ENCODE results near the gene MS4A14. TPM values are rescaled to one million over a fixed set of nuclear protein-coding genes. Genes with fewer than 3 reads are reported as not detected.
"Not testable (repeated sequence)": the region's sequence is repeated elsewhere in the genome, so short reads cannot be mapped to it uniquely, and the experiment has no call there.

Gene MS4A14
- total RNA-seq, 2 experiments from 2014 or later: not detected

GRCh38 chr11:60392361-60392760 is 3.9 kb upstream of the MS4A14 start:
- CTCF ChIA-PET: no interaction called here
- H3K36me3 Mint-ChIP-seq: no peaks in the 10 kb centered on the region
- no peak overlapping the region for H3K27ac Mint-ChIP-seq
- H3K27me3 Mint-ChIP-seq: peaks cover 3% of the 10 kb centered on the region
- intact Hi-C loops (cut with micrococcal nuclease): no loop called here
- H3K4me1 Mint-ChIP-seq (ENCODE audit: low read depth): no peaks in the 10 kb centered on the region
- no peak overlapping the region for H3K4me3 Mint-ChIP-seq
- POLR2A ChIA-PET: no interaction called here
- no peaks in the 10 kb centered on the region for H3K9me3 Mint-ChIP-seq
- no peak for DNase-seq

DNA sequence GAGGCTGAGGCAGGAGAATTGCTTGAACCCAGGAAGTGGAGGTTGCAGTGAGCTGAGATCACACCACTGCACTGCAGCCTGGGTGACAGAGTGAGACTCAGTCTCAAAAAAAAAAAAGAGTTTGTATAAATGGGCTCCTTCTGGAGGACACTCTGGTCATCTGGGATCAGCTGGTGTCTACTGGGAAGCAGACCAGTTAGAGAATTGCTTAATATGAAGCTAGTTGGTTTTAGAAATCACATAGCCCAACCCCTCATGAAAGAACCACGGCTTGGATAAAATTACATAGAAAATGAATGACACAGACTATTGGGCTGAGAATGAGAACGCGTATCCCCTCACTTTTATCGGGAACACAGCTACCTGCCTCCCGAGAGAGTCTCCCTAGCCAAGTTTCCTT is 3.2 kb upstream of the MS4A14 start:
- intact Hi-C loops (cut with micrococcal nuclease): no loop called here
- Mint-ChIP-seq H3K4me1 (ENCODE audit: low read depth) (no peaks in the 10 kb centered on the region), H3K27ac (no peak overlapping the region), H3K27me3 (peaks cover 3% of the 10 kb centered on the region), H3K9me3 (no peaks in the 10 kb centered on the region), H3K4me3 (no peak overlapping the region), H3K36me3 (no peaks in the 10 kb centered on the region)
- no peak for DNase-seq
- ChIA-PET POLR2A (no interaction called here), CTCF (no interaction called here)

DNA sequence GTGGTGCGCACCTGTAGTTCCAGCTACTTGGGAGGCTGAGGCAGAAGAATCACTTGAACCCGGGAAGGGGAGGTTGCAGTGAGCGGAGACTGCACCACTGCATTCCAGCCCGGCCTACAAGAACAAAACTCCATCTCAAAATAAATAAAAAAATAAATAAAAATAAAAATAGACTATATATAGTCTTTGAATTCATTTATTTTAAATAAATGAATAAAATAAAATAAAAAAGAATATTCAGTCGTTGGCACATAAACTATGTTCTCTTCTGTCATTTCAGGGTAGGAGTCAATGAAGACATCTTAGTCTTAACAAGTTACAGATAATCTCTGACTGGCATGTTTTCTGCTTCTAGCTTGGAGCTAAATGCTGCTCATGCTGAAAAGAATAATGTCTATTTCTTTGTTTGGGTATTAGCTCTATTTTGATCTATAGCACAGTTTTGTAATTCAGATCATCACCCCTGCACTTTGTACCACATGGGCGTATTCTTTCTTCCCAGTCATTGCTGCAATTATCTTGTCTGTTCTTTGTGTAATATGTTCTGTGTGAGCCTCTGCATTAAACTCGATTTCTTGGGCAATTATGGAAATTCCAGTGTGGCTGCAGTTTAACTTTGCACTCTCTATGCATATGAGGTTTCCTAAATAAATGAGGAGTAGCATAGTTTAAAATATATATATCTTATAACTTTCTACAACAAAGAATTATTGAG is 1.4 kb upstream of the MS4A14 start:
- ChIA-PET POLR2A (no interaction called here), CTCF (no interaction called here)
- no peaks in the 10 kb centered on the region for H3K36me3 Mint-ChIP-seq
- H3K4me3 Mint-ChIP-seq: no peak overlapping the region
- no peak overlapping the region for H3K27ac Mint-ChIP-seq
- no peaks in the 10 kb centered on the region for H3K9me3 Mint-ChIP-seq
- DNase-seq: no peak
- intact Hi-C loops (cut with micrococcal nuclease): no loop called here
- H3K27me3 Mint-ChIP-seq: peaks cover 3% of the 10 kb centered on the region
- no peaks in the 10 kb centered on the region for H3K4me1 Mint-ChIP-seq (ENCODE audit: low read depth)

DNA sequence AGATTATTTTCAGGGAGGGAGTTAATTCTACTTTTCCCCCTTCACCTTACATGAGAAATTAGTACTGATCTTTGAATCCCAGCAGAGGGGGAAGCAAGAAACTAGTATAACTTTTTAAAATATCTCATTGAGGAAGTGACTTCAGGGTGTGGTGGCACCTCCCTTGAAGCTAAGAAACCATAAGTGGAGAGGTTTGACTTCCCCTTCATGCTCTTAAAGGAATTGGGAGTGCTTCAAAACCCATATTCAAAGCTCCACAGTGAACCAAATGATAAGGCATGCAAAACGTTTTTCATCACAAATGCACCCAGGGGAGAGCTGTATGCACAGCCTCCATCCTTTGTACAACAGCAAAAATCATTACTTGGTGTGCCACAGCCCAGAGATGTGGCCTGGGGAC is 540 bp downstream of the MS4A14 start:
- Mint-ChIP-seq H3K9me3 (no peaks in the 10 kb centered on the region), H3K4me3 (no peak overlapping the region), H3K27ac (no peak overlapping the region), H3K36me3 (no peaks in the 10 kb centered on the region), H3K27me3 (peaks cover 3% of the 10 kb centered on the region), H3K4me1 (ENCODE audit: low read depth) (no peaks in the 10 kb centered on the region)
- ChIA-PET POLR2A (no interaction called here), CTCF (no interaction called here)
- intact Hi-C loops (cut with micrococcal nuclease): no loop called here
- DNase-seq: no peak

- no peak overlapping the region for H3K4me3 Mint-ChIP-seq
- ChIA-PET POLR2A (no interaction called here), CTCF (no interaction called here)
- peaks cover 23% of the 10 kb centered on the region for H3K27me3 Mint-ChIP-seq
- no peaks in the 10 kb centered on the region for H3K36me3 Mint-ChIP-seq
- intact Hi-C loops (cut with micrococcal nuclease): no loop called here
- H3K9me3 Mint-ChIP-seq: no peaks in the 10 kb centered on the region
- H3K27ac Mint-ChIP-seq: no peak overlapping the region
- no peak for DNase-seq
- no peaks in the 10 kb centered on the region for H3K4me1 Mint-ChIP-seq (ENCODE audit: low read depth)
Measured at GRCh38 chr11:60420015-60420414, 23.8 kb downstream of the MS4A14 start.

DNA sequence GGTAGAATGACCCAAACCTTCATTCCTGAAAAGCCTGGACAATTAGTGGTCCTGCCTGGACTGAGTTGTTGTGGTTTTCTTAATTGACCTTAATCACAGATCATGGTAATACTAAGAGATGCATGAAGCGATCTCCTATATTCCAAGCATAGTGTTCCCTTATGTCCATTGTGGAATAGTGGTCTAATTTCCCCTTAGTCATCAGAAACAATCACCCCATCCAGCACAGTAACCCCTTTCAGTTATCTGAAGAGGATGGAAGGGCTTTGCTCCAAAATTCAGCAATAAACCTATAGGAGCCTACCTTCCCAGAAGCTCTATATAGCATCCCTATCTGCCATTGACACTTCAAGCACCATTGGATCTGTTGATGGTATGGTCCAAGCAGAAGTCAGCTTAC is 26.4 kb downstream of the MS4A14 start:
- POLR2A ChIA-PET: no interaction called here
- Mint-ChIP-seq H3K27ac (no peak overlapping the region), H3K36me3 (no peaks in the 10 kb centered on the region), H3K9me3 (no peaks in the 10 kb centered on the region), H3K4me1 (ENCODE audit: low read depth) (no peaks in the 10 kb centered on the region), H3K4me3 (no peak overlapping the region), H3K27me3 (peaks cover 14% of the 10 kb centered on the region)
- intact Hi-C loops (cut with micrococcal nuclease): no loop called here
- CTCF ChIA-PET: no interaction called here
- no peak for DNase-seq

DNA sequence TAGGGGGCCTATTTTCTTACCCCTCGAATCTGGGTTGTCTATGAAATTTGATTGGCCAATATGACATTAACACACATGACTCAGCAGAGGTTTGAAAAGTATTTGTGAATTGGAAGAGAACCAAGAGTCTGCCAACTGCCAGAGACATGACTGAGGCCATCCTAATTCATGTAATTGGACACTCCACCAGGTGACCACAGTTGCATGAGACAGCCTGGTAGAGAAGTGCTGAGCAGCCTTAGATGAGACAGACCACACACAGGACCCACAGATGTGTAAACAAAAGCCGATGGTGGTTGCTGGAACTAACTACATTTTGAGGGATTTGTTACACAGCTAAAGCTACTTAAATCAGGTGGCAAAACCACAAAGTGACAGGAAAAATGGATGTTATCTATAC is 32.3 kb downstream of the MS4A14 start:
- ChIA-PET CTCF (no interaction called here), POLR2A (no interaction called here)
- Mint-ChIP-seq H3K4me1 (ENCODE audit: low read depth) (no peaks in the 10 kb centered on the region), H3K9me3 (no peaks in the 10 kb centered on the region), H3K27me3 (peaks cover 26% of the 10 kb centered on the region), H3K27ac (no peak overlapping the region), H3K36me3 (no peaks in the 10 kb centered on the region), H3K4me3 (no peak overlapping the region)
- no peak for DNase-seq
- intact Hi-C loops (cut with micrococcal nuclease): no loop called here

DNA sequence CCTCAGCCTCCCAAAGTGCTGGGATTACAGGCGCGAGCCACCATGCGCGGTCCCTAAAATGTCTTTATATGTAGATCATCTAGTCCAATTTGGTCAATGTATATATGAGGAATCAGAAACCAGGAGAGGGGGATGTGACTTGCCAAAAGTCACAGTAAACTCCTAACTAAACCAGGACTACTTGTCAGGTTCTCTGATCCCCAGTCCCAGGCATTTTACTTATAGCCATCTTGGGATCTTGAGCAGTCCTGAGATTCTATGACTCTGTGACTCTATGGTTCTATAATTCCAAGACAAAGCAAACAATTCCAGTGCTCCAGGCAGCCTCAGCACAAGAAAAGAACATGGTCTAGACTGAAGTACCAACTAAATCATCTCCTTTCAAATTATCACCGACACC is 33.0 kb downstream of the MS4A14 start, which contains the start of gene MS4A5:
Gene MS4A5 (plus strand): TSS at position 301 of the 400 bp plus-strand sequence. CDS start 103 bp downstream, outside the sequence.
- H3K27ac Mint-ChIP-seq: no peak within 1 kb of the TSS
- no peak within 1 kb of the TSS for H3K4me3 Mint-ChIP-seq
- no peaks in the 10 kb centered on the region for H3K9me3 Mint-ChIP-seq
- no peaks in the 10 kb centered on the region for H3K4me1 Mint-ChIP-seq (ENCODE audit: low read depth)
- peaks cover 26% of the 10 kb centered on the region for H3K27me3 Mint-ChIP-seq
- POLR2A ChIA-PET: no interaction called here
- intact Hi-C loops (cut with micrococcal nuclease): no loop called here
- CTCF ChIA-PET: no interaction called here
- no peak for DNase-seq
- no peaks in the 10 kb centered on the region for H3K36me3 Mint-ChIP-seq

DNA sequence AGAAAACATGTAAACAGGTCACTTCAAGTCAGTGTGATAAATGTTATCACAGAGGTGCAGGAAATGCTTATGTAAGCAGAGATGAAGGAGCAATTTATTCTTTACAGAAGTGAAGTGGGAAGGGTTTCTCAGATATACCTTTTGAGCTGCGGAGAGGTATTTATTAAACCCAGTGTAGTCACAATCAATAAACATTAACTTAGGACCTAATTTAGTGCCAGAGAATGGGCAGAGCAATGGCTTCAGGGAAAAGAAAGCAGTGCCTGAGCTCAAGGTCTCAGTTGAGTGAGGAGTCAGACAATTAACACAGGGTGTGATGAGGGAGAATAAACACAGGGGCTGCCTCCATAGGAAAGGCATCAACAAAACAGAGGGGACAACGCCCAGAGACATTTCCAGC is 35.0 kb downstream of the MS4A14 start:
- no peak for DNase-seq
- intact Hi-C loops (cut with micrococcal nuclease): no loop called here
- POLR2A ChIA-PET: no interaction called here
- CTCF ChIA-PET: no interaction called here
- no peaks in the 10 kb centered on the region for H3K9me3 Mint-ChIP-seq
- H3K27ac Mint-ChIP-seq: no peak overlapping the region
- no peaks in the 10 kb centered on the region for H3K36me3 Mint-ChIP-seq
- peaks cover 24% of the 10 kb centered on the region for H3K27me3 Mint-ChIP-seq
- no peaks in the 10 kb centered on the region for H3K4me1 Mint-ChIP-seq (ENCODE audit: low read depth)
- H3K4me3 Mint-ChIP-seq: no peak overlapping the region

DNA sequence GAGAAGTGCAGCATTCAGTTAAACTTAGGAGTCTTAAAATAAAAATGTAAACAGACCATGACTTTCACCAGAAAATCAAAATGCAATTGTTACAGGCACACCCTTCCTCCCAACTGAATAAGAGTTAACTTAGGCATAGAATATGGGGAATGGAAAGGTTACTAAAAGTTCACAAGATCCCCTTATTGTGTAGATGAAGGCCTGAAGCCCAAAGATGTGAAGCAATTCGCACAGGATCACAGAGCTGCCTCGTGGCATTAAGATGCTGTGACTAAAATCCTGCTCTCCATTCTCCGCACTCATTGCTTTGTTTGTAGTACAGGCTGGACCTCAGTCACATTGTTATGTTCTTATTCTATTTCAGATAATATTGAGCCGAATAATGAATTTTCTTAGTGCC is 37.1 kb downstream of the MS4A14 start:
- intact Hi-C loops (cut with micrococcal nuclease): no loop called here
- no peak for DNase-seq
- H3K9me3 Mint-ChIP-seq: no peaks in the 10 kb centered on the region
- H3K27me3 Mint-ChIP-seq: peaks cover 18% of the 10 kb centered on the region
- ChIA-PET CTCF (no interaction called here), POLR2A (no interaction called here)
- H3K36me3 Mint-ChIP-seq: no peaks in the 10 kb centered on the region
- H3K4me1 Mint-ChIP-seq (ENCODE audit: low read depth): no peaks in the 10 kb centered on the region
- no peak overlapping the region for H3K4me3 Mint-ChIP-seq
- no peak overlapping the region for H3K27ac Mint-ChIP-seq

DNA sequence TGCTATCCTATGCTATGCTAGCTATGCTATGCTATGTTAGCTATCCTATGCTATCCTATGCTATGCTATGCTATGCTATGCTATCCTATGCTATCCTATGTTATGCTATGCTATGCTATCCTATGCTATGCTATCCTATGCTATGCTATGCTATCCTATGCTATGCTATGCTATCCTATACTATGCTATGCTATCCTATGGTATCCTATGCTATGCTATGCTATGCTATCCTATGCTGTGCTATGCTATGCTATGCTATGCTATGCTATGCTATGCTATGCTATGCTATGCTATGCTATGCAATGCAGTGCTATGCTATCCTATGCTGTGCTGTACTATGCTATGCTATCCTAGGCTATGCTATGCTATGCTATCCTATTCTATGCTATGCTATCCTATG is 50.8 kb downstream of the MS4A14 start:
- DNase-seq: no peak

GRCh38 chr11:60447846-60448245 is 51.6 kb downstream of the MS4A14 start:
- DNase-seq: no peak
- H3K36me3 Mint-ChIP-seq: no peaks in the 10 kb centered on the region
- H3K4me1 Mint-ChIP-seq (ENCODE audit: low read depth): peaks cover 11% of the 10 kb centered on the region
- no peaks in the 10 kb centered on the region for H3K9me3 Mint-ChIP-seq
- no peak overlapping the region for H3K27ac Mint-ChIP-seq
- intact Hi-C loops (cut with micrococcal nuclease): no loop called here
- ChIA-PET CTCF (no interaction called here), POLR2A (no interaction called here)
- H3K27me3 Mint-ChIP-seq: no peaks in the 10 kb centered on the region
- H3K4me3 Mint-ChIP-seq: no peak overlapping the region

More for the DNA sequence above, 50.8 kb downstream of the MS4A14 start:
- CTCF ChIA-PET: no interaction called here
- Mint-ChIP-seq H3K27me3 (no peaks in the 10 kb centered on the region), H3K4me3 (no peak overlapping the region), H3K36me3 (no peaks in the 10 kb centered on the region), H3K27ac (no peak overlapping the region), H3K4me1 (ENCODE audit: low read depth) (peaks cover 11% of the 10 kb centered on the region), H3K9me3 (no peaks in the 10 kb centered on the region)
- POLR2A ChIA-PET: no interaction called here
- intact Hi-C loops (cut with micrococcal nuclease): no loop called here

GRCh38 chr11:60451185-60451584 is 54.9 kb downstream of the MS4A14 start:
- intact Hi-C loops (cut with micrococcal nuclease); CTCF ChIA-PET; H3K4me3 Mint-ChIP-seq; H3K36me3 Mint-ChIP-seq; H3K9me3 Mint-ChIP-seq; H3K27ac Mint-ChIP-seq; H3K27me3 Mint-ChIP-seq; POLR2A ChIA-PET; DNase-seq: not testable (repeated sequence)
- H3K4me1 Mint-ChIP-seq (ENCODE audit: low read depth): peaks cover 12% of the 10 kb centered on the region

All from activated CD4-positive, alpha-beta memory T cell treated with anti-CD3 and anti-CD28 coated beads for 36 hours (primary cell).